Cardiac muscle cell (in vitro differentiated cells and primary cell): Measurements from ENCODE around the gene RETREG2. TPM values are rescaled to one million over a fixed set of nuclear protein-coding genes. Genes with fewer than 3 reads are reported as not detected.

Experiments used
- DNase-seq, 2 donors: peaks; one replicate each; pipeline versions ENCODE4 v3.0.0 to v3.0.0-alpha.2; 2010 to 2017; ENCODE audit warnings: low read depth in 1 of 2, low spot score in 1 of 2
- H3K27ac ChIP-seq: fragments of 200-600 bp; sonication (generic); 2 replicates; pipeline ENCODE4 v1.5.1; 2016
- H3K27me3 ChIP-seq: fragments of 200-600 bp; sonication (generic); 2 replicates; pipeline ENCODE4 v1.6.0; 2016; ENCODE audit warnings: control low read depth
- H3K36me3 ChIP-seq: fragments of 200-600 bp; sonication (generic); 2 replicates; pipeline ENCODE4 v1.5.1; 2016; ENCODE audit warnings: control low read depth
- H3K4me1 ChIP-seq: fragments of 200-600 bp; sonication (generic); 2 replicates; pipeline ENCODE4 v1.8.1; 2017; ENCODE audit warnings: low read depth, mild to moderate bottlenecking, mixed run types
- H3K4me3 ChIP-seq: fragments of 200-600 bp; sonication (generic); 2 replicates; pipeline ENCODE4 v1.5.1; 2016; ENCODE audit warnings: mild to moderate bottlenecking
- H3K9me3 ChIP-seq: fragments of 200-600 bp; sonication (generic); 2 replicates; pipeline ENCODE4 v1.5.1; 2017; ENCODE audit warnings: low read depth, mild to moderate bottlenecking, control low read depth
- polyA plus RNA-seq: library from polyadenylated mRNA; unstranded; fragments of >200 nt; fragmentation: Nextera tagmentation; extraction: Ambion mirVana; gene quantifications from 2 replicates; pipeline ENCODE4 v1.2.1, GENCODE V29; 2016
- total RNA-seq: library from RNA; depleted of rRNA; stranded (reverse); fragments of >200 nt; gene quantifications from 2 replicates; pipeline ENCODE4 v1.2.3, GENCODE V29; 2016
- TF ChIP-seq, protein P1 (sequence below): IDR thresholded peaks from 2 replicates; pipeline ENCODE4 v1.5.1; 2012; ENCODE audit warnings: low read depth, mild to moderate bottlenecking, low read length

Gene RETREG2
- total and polyA plus RNA-seq, 2 experiments from 2014 or later, result 72.0 to 77.6 TPM

DNA sequence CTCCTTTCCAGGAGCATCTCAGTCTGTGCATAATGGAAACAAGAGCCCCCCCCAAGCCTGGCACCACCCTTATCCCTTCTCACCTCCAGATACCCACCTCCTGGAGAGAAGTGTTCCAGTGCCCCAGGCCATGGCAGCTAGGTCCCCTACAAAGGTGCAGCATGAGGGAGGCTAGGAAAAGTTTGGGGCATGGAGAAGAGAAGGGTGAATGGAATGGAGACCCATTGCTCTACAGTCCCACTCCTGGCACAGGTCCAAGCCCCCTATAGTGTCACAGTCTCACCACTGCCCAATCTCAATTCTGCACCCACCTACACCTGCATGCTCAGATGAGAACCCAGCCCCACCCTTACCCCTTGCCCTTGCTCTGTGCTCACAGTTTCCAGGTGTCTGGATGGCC is 9.1 kb upstream of the RETREG2 start:
- no peak overlapping the region for H3K4me3 ChIP-seq
- H3K4me1 ChIP-seq, result no peaks in the 10 kb centered on the region
- peaks cover 3% of the 10 kb centered on the region for H3K27me3 ChIP-seq
- TF ChIP-seq, protein P1, sequence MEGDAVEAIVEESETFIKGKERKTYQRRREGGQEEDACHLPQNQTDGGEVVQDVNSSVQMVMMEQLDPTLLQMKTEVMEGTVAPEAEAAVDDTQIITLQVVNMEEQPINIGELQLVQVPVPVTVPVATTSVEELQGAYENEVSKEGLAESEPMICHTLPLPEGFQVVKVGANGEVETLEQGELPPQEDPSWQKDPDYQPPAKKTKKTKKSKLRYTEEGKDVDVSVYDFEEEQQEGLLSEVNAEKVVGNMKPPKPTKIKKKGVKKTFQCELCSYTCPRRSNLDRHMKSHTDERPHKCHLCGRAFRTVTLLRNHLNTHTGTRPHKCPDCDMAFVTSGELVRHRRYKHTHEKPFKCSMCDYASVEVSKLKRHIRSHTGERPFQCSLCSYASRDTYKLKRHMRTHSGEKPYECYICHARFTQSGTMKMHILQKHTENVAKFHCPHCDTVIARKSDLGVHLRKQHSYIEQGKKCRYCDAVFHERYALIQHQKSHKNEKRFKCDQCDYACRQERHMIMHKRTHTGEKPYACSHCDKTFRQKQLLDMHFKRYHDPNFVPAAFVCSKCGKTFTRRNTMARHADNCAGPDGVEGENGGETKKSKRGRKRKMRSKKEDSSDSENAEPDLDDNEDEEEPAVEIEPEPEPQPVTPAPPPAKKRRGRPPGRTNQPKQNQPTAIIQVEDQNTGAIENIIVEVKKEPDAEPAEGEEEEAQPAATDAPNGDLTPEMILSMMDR, result no peak
- peaks cover 6% of the 10 kb centered on the region for H3K36me3 ChIP-seq
- no peak overlapping the region for H3K27ac ChIP-seq
- DNase-seq, result no peak
- no peaks in the 10 kb centered on the region for H3K9me3 ChIP-seq

DNA sequence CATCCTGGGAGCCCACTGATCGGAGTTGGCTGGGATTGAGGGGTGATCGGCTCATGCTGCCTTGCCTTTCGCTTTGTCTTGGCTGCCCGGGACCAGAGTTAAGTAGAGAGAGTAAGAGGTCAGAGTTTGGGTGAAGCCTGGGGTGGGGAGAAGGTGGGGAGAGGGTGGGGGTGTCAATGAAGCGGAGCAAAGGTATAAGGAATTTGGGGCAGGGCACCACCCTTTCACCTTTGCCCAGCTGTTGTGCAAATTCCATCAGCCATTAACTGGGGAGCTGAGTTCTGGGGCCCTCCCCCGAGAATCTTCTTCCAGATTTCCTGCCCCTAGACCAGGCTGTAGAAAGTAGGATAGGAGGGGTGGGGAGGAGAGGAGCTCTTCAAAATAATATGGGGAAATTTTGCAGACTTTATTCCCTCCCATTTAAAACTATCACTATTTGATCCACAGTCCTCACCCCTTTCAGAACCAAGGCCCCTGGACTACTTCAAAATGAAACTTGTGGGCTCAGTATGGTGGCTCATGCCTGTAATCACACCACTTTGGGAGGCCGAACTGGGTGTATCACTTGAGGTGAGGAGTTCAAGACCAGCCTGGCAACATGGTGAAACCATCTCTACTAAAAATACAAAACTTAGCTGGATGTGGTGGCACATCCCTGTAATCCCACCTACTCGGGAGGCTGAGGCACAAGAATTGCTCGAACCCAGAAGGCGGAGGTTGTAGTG is 8.0 kb upstream of the RETREG2 start, which contains the start of gene SLC23A3:
Gene SLC23A3 (minus strand): TSS at position 100 of the 725 bp plus-strand sequence. CDS start 45 bp downstream, at position 55.
- Histone ChIP-seq H3K4me3 (no peak within 1 kb of the TSS), H3K27me3 (no peaks in the 10 kb centered on the region), H3K4me1 (no peaks in the 10 kb centered on the region), H3K36me3 (peaks cover 9% of the 10 kb centered on the region), H3K9me3 (no peaks in the 10 kb centered on the region), H3K27ac (no peak within 1 kb of the TSS)
- TF ChIP-seq, protein P1, result no peak
- DNase-seq, result no peak

DNA sequence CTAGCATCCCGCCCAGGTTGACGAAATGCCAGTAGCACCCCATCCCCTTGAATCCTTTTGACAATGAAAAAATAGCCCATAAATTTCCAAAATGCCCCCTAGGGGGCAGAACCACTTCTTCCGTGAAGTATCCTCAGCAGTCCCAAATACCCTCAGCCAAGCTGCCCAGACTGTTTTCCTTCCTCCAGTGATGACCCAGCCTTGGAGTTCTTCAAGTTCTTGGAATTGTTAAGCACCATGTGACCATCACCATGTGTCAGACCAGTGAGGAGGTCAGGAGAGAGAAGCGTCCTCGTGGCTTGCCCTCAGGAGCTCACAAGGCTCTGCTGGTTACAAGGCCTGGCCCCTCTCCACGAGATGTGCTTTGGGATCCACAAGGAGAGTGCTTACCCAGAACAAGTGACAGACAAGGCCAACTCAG is 6.8 kb upstream of the RETREG2 start:
- peak; percentile 55 to 90 for DNase-seq
- Histone ChIP-seq H3K4me3 (no peak overlapping the region), H3K27me3 (no peaks in the 10 kb centered on the region), H3K36me3 (peaks cover 9% of the 10 kb centered on the region), H3K27ac (peak overlapping the region; percentile 27), H3K9me3 (no peaks in the 10 kb centered on the region), H3K4me1 (no peaks in the 10 kb centered on the region)
- TF ChIP-seq, protein P1, result peak; percentile 83

DNA sequence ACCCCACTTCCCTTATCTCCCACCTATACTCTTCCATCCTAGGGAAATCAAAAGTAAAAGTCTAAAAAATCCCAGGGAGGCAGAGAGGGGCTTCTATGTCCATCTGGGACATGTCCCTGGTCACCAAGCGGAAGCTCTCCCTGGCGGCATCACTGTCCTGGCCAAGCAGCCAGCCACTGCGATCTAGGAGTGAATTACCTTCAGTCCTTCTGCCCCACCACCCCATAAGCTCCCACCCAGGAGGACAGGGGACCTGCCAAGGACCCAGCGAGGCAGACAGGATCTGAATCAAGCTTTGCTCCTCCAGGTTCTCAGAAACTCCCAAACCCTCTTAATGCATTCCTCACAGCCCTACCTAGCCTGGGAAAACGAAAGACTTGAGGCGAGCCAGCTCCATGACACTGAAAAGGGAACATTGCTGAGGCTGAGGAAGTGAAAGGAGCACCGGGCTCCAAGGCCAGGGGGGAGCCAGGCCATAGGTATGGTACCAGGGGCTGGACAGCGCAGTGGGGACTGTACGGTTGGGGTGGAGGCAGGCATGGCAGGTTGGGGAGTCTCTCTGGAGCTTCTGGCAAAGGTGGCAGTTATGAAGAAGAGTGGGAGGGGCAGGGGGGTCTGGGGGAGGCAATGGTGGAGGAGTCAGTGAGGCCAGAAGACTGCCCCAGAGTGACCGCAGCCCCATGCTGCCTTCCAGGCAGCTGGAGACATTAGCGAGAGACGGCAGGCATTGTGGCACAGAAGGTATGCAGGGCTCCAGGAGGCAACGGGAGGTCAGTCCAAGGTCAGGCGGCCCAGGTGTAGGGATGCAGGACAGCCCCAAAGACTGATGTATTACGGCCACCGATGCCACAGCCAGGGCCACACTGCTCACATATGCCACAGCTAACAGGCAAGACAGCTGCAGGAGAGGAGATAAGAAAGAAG is 5.6 kb upstream of the RETREG2 start:
- Histone ChIP-seq H3K27ac (no peak overlapping the region), H3K36me3 (peaks cover 9% of the 10 kb centered on the region), H3K9me3 (no peaks in the 10 kb centered on the region), H3K27me3 (no peaks in the 10 kb centered on the region), H3K4me1 (no peaks in the 10 kb centered on the region), H3K4me3 (no peak overlapping the region)
- no peak for DNase-seq
- TF ChIP-seq, protein P1, result no peak

DNA sequence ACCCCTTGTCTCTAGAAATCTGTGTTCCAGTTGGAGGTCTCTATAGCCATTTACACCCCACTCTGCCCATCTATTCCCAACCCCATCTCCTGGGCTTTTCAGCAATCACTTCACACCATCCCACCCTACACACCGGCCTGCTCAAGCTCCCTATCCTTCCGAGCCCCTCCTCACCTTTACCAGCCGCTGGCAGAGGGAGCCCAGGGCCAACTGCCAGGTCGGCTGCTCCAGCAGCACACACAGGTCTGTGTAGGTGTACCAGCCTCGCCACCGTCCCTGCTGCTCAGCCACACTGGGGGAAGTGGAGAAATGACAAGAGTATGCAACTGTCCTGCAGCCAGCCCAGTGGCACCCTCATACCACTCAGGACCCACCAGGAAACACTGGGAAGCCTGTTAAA is 4.9 kb upstream of the RETREG2 start:
- no peaks in the 10 kb centered on the region for H3K4me1 ChIP-seq
- no peaks in the 10 kb centered on the region for H3K27me3 ChIP-seq
- DNase-seq, result no peak
- H3K4me3 ChIP-seq, result no peak overlapping the region
- TF ChIP-seq, protein P1, result no peak
- no peaks in the 10 kb centered on the region for H3K9me3 ChIP-seq
- H3K27ac ChIP-seq, result no peak overlapping the region
- peaks cover 9% of the 10 kb centered on the region for H3K36me3 ChIP-seq
